Glutamatergic neuron (in vitro differentiated cells): ENCODE results near the gene TNN. TPM values are rescaled to one million over a fixed set of nuclear protein-coding genes. Genes with fewer than 3 reads are reported as not detected.

Experiments used
- DNase-seq: peaks from one replicate; pipeline ENCODE4 v3.0.0; 2022
- H3K27ac Mint-ChIP-seq: one replicate; pipeline ENCODE4 v1.8.0; 2020; ENCODE audit warnings: mild to moderate bottlenecking, mixed read lengths, inconsistent platforms; ENCODE audit not compliant: unreplicated experiment
- H3K27me3 Mint-ChIP-seq: one replicate; pipeline ENCODE4 v1.8.0; 2020; ENCODE audit warnings: mild to moderate bottlenecking, moderate library complexity, mixed read lengths, inconsistent platforms; ENCODE audit not compliant: unreplicated experiment
- H3K36me3 Mint-ChIP-seq: one replicate; pipeline ENCODE4 v1.8.0; 2020; ENCODE audit warnings: mild to moderate bottlenecking, mixed read lengths, inconsistent platforms; ENCODE audit not compliant: unreplicated experiment
- H3K4me1 Mint-ChIP-seq: one replicate; pipeline ENCODE4 v1.8.0; 2020; ENCODE audit warnings: mild to moderate bottlenecking, low read depth, mixed read lengths, inconsistent platforms; ENCODE audit not compliant: unreplicated experiment
- H3K4me3 Mint-ChIP-seq: one replicate; pipeline ENCODE4 v1.8.0; 2020; ENCODE audit warnings: mild to moderate bottlenecking, mixed read lengths, inconsistent platforms; ENCODE audit not compliant: unreplicated experiment
- H3K9me3 Mint-ChIP-seq: one replicate; pipeline ENCODE4 v1.8.0; 2020; ENCODE audit warnings: mild to moderate bottlenecking, moderate library complexity, mixed read lengths, inconsistent platforms; ENCODE audit not compliant: unreplicated experiment
- total RNA-seq: library from RNA; stranded (reverse); fragmentation: NEBNext Ultra II Directional; extraction: Animal tissue kit (Norgen Biotek cat#: 25700); gene quantifications from one replicate; pipeline ENCODE4 v1.2.1, GENCODE V29; 2021; ENCODE audit not compliant: unreplicated experiment
- TF ChIP-seq, protein P1 (sequence below): fragments of 200-600 bp; sonication (generic); IDR thresholded peaks from one replicate; pipeline ENCODE4 v1.5.0; 2021; ENCODE audit not compliant: partially characterized antibody, unreplicated experiment

Gene TNN
- total RNA-seq, 1 donor from 2014 or later, result not detected

DNA sequence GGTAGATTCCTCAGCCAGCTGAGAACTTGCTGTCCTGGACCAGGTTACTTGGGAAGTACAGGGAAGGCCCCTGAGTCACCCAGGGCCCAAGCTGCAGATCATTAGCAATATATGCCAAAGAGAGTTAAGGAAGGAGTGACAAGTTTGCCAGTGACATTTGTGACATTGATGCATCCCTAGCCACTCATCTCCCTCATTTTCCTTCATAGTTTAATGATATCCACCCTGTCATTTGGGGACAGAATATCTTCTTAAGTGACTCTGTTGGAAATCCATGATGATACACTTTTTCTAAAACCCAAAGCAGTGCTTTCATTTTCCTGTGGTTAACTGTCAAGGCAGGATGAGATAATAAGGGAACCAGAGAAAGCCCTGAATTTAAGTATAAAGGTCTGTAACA is 3.2 kb downstream of the TNN start:
- Mint-ChIP-seq H3K27me3 (peaks cover 9% of the 10 kb centered on the region), H3K4me1 (peaks cover 24% of the 10 kb centered on the region), H3K9me3 (no peaks in the 10 kb centered on the region), H3K27ac (no peak overlapping the region), H3K36me3 (no peaks in the 10 kb centered on the region), H3K4me3 (no peak overlapping the region)
- TF ChIP-seq, protein P1, sequence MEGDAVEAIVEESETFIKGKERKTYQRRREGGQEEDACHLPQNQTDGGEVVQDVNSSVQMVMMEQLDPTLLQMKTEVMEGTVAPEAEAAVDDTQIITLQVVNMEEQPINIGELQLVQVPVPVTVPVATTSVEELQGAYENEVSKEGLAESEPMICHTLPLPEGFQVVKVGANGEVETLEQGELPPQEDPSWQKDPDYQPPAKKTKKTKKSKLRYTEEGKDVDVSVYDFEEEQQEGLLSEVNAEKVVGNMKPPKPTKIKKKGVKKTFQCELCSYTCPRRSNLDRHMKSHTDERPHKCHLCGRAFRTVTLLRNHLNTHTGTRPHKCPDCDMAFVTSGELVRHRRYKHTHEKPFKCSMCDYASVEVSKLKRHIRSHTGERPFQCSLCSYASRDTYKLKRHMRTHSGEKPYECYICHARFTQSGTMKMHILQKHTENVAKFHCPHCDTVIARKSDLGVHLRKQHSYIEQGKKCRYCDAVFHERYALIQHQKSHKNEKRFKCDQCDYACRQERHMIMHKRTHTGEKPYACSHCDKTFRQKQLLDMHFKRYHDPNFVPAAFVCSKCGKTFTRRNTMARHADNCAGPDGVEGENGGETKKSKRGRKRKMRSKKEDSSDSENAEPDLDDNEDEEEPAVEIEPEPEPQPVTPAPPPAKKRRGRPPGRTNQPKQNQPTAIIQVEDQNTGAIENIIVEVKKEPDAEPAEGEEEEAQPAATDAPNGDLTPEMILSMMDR, result no peak
- no peak for DNase-seq

DNA sequence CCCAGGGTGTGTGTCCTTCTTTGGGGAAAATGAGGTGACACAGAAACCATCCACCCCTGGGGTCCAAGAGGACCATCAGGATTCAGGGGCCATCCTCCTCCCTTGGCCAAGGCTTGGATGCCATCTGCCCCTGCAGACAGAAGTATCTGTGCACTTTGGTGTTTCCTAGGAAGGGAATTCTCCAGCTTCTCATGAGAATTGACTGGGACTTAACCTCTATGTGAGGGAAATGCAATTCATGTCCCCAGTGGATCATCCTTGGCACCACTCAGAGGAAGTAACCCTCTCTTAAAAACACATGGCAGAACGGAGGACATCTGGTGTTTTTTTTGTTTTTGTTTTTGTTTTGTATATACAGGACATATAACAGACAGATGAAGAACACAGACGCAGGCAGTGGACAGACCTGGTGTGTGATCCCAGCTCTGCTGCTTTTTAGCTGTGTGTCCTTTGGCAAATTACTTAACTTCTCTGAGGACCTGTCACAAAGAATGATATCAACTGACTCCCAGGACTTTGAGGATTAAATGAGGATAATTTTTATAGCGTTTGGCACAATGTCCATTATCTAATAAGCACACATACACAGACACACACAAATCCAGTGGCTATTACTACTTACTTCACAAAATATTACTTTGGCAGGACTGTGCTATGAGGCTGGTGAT is 3.8 kb downstream of the TNN start:
- H3K27ac Mint-ChIP-seq, result peak overlapping the region; percentile 86
- no peaks in the 10 kb centered on the region for H3K36me3 Mint-ChIP-seq
- peaks cover 9% of the 10 kb centered on the region for H3K27me3 Mint-ChIP-seq
- no peaks in the 10 kb centered on the region for H3K9me3 Mint-ChIP-seq
- DNase-seq, result no peak
- TF ChIP-seq, protein P1, result no peak
- H3K4me1 Mint-ChIP-seq, result peaks cover 24% of the 10 kb centered on the region
- H3K4me3 Mint-ChIP-seq, result no peak overlapping the region

DNA sequence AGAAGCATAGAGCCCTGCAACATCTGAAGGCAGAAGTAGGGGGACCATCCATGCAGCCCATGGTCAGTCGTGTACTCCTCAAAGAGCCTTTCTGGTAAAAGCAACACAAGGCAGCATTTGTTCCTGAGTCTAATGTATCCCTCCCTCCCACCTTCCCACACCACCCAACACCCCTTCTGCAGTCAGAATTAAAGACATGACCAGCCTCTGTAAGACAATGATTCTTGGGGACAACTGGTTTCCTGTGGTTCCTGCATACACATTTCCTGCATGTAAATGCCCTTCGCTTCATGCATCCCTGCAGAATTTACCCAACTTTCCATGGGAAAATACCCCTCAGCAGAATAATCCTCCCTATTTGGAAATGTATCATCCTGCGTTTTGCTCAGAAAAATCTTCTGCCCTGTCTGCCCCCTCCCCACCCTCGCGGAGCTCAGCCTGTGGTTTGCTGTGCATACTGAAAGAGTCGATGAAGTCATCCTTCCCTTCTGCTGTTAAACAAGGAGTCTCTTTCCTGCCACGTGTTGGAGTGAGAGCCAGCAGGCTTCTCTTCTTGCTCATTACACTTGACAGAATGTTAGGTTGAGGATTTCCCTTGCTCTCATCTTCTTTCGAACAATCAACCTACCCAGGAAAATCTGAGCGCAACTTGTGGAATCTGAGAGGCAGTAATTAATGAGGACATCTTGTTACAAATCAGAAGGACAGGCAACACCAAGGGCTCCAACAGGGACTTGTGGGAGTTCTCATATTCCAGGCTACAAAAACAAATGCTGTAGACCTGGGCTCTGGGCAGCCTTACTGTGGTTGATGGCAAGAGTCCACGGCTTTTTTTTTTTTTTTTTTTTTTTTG is 4.7 kb downstream of the TNN start:
- H3K27me3 Mint-ChIP-seq, result peaks cover 9% of the 10 kb centered on the region
- TF ChIP-seq, protein P1, result no peak
- peak overlapping the region; percentile 86 for H3K27ac Mint-ChIP-seq
- H3K9me3 Mint-ChIP-seq, result peaks cover 2% of the 10 kb centered on the region
- DNase-seq, result peak; percentile 59
- no peaks in the 10 kb centered on the region for H3K36me3 Mint-ChIP-seq
- H3K4me3 Mint-ChIP-seq, result no peak overlapping the region
- peaks cover 24% of the 10 kb centered on the region for H3K4me1 Mint-ChIP-seq

DNA sequence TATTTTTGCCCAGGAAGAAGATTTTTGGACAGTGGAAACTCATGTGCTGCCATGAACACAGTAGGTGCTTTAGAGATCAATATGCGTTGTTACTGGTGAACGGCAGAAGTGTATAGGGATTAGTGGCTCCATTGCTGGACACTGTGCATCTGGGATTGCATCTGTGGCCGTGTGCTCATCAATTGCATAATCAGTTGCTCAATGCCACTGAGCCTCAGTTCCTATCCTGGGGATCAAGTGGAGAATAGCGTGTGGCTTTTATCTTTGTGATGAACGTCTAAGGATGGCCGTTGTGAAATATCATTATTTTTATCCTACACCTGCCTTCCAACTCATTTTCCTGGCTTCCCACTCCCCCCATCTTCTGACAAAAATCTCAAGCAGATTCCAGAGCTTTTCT is 5.4 kb downstream of the TNN start:
- no peak for DNase-seq
- Mint-ChIP-seq H3K9me3 (peaks cover 3% of the 10 kb centered on the region), H3K27ac (peak overlapping the region; percentile 86), H3K4me3 (no peak overlapping the region), H3K4me1 (peaks cover 24% of the 10 kb centered on the region), H3K36me3 (no peaks in the 10 kb centered on the region), H3K27me3 (peaks cover 9% of the 10 kb centered on the region)
- TF ChIP-seq, protein P1, result no peak

DNA sequence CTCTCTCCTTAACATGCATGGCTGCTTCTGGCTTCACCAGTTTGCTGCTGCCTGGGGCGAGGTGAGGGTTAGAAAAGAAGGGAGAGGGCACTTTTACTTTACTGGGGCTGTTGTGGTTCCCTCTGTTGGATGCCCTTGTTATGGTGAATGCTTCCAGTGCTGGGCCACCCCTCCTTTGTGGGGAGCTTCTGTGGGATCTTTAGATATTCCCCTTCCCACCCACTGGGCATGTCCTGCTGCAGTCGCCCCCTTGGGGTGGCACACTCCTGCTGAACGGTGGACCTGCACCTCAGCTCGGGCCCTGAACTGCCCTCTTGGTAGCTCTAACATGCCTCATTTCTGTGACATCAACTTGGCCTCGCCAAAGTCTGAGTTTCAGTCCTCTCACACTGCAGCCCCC is 6.0 kb downstream of the TNN start:
- Mint-ChIP-seq H3K27ac (no peak overlapping the region), H3K27me3 (peaks cover 9% of the 10 kb centered on the region), H3K36me3 (no peaks in the 10 kb centered on the region), H3K4me1 (peaks cover 24% of the 10 kb centered on the region), H3K9me3 (peaks cover 3% of the 10 kb centered on the region), H3K4me3 (no peak overlapping the region)
- no peak for DNase-seq
- TF ChIP-seq, protein P1, result no peak
